Activated T-cell treated with anti-CD3 and anti-CD28 coated beads, Interleukin-2, amount 50 U/mL, for 4 hours (primary cell): Measurements from ENCODE around the gene PNMA6E. TPM values are rescaled to one million over a fixed set of nuclear protein-coding genes. Genes with fewer than 3 reads are reported as not detected.

ENCODE experiments used
- ATAC-seq, 2 donors: fragments of 200-7000 bp; cut with Tn5 transposase; one replicate each; pipeline ENCODE4 v1.10.0; 2021
- DNase-seq: peaks from one replicate; pipeline ENCODE4 v3.0.0-alpha.2; 2020
- H3K27me3 Mint-ChIP-seq: one replicate; pipeline ENCODE4 v1.8.0; 2021; ENCODE audit warnings: low read depth, mixed read lengths
- H3K36me3 Mint-ChIP-seq: one replicate; pipeline ENCODE4 v1.8.0; 2022; ENCODE audit warnings: mixed read lengths; ENCODE audit not compliant: insufficient read depth
- H3K4me1 Mint-ChIP-seq: one replicate; pipeline ENCODE4 v1.8.0; 2021; ENCODE audit warnings: low read depth, mixed read lengths
- H3K4me3 Mint-ChIP-seq: one replicate; pipeline ENCODE4 v1.8.0; 2021; ENCODE audit warnings: mild to moderate bottlenecking, moderate library complexity, mixed read lengths
- H3K9me3 Mint-ChIP-seq: one replicate; pipeline ENCODE4 v1.8.0; 2021; ENCODE audit warnings: mixed read lengths
- total RNA-seq, 3 donors: library from RNA; stranded (reverse); gene quantifications; one replicate each; pipeline ENCODE4 v1.2.1, GENCODE V29; 2021

Gene PNMA6E
- total RNA-seq = not detected

GRCh38 chrX:153401133-153401764 lies at the start of gene PNMA6E:
TSS of gene PNMA6E (minus strand) at chrX:153401350. CDS start at chrX:153398849, 2,501 bp downstream.
- H3K9me3 Mint-ChIP-seq = no peaks in the 10 kb centered on the region
- H3K4me3 Mint-ChIP-seq = no peak within 1 kb of the TSS
- DNase-seq (no peak), ATAC-seq (no peak)
- no peaks in the 10 kb centered on the region for H3K27me3 Mint-ChIP-seq
- H3K36me3 Mint-ChIP-seq = no peaks in the 10 kb centered on the region
- H3K4me1 Mint-ChIP-seq = no peaks in the 10 kb centered on the region

- Mint-ChIP-seq H3K4me3 (no peak overlapping the region), H3K9me3 (no peaks in the 10 kb centered on the region), H3K4me1 (no peaks in the 10 kb centered on the region), H3K27me3 (no peaks in the 10 kb centered on the region), H3K36me3 (peaks cover 2% of the 10 kb centered on the region)
- ATAC-seq (no peak), DNase-seq (no peak)
Measured at GRCh38 chrX:153450949-153451277, 49.8 kb upstream of the PNMA6E start.

- no peaks in the 10 kb centered on the region for H3K4me1 Mint-ChIP-seq
- no peaks in the 10 kb centered on the region for H3K9me3 Mint-ChIP-seq
- no peaks in the 10 kb centered on the region for H3K27me3 Mint-ChIP-seq
- DNase-seq = no peak
- H3K4me3 Mint-ChIP-seq = no peak overlapping the region
- H3K36me3 Mint-ChIP-seq = peaks cover 2% of the 10 kb centered on the region
- ATAC-seq = no peak
Measured at GRCh38 chrX:153450114-153450948, 49.2 kb upstream of the PNMA6E start.

- H3K36me3 Mint-ChIP-seq = peaks cover 2% of the 10 kb centered on the region
- no peaks in the 10 kb centered on the region for H3K27me3 Mint-ChIP-seq
- H3K4me3 Mint-ChIP-seq = no peak overlapping the region
- no peak for DNase-seq
- H3K4me1 Mint-ChIP-seq = no peaks in the 10 kb centered on the region
- no peaks in the 10 kb centered on the region for H3K9me3 Mint-ChIP-seq
- no peak for ATAC-seq
Measured at GRCh38 chrX:153449368-153450113, 48.4 kb upstream of the PNMA6E start.

- no peak for DNase-seq
- no peaks in the 10 kb centered on the region for H3K9me3 Mint-ChIP-seq
- no peaks in the 10 kb centered on the region for H3K27me3 Mint-ChIP-seq
- H3K4me1 Mint-ChIP-seq = no peaks in the 10 kb centered on the region
- ATAC-seq = no peak
- H3K4me3 Mint-ChIP-seq = no peak overlapping the region
- peaks cover 2% of the 10 kb centered on the region for H3K36me3 Mint-ChIP-seq
Measured at GRCh38 chrX:153448556-153449367, 47.6 kb upstream of the PNMA6E start.

- Mint-ChIP-seq H3K4me3 (no peak overlapping the region), H3K9me3 (no peaks in the 10 kb centered on the region), H3K4me1 (no peaks in the 10 kb centered on the region), H3K36me3 (peaks cover 2% of the 10 kb centered on the region), H3K27me3 (no peaks in the 10 kb centered on the region)
- no peak for DNase-seq
- no peak for ATAC-seq
Measured at GRCh38 chrX:153447581-153447960, 46.4 kb upstream of the PNMA6E start.

GRCh38 chrX:153446950-153447580 lies 45.9 kb upstream of the PNMA6E start:
- no peaks in the 10 kb centered on the region for H3K27me3 Mint-ChIP-seq
- peaks cover 2% of the 10 kb centered on the region for H3K36me3 Mint-ChIP-seq
- H3K4me1 Mint-ChIP-seq = no peaks in the 10 kb centered on the region
- no peaks in the 10 kb centered on the region for H3K9me3 Mint-ChIP-seq
- DNase-seq (no peak), ATAC-seq (no peak)
- H3K4me3 Mint-ChIP-seq = no peak overlapping the region

GRCh38 chrX:153446636-153446936 lies 45.4 kb upstream of the PNMA6E start:
- H3K27me3 Mint-ChIP-seq = no peaks in the 10 kb centered on the region
- H3K4me3 Mint-ChIP-seq = no peak overlapping the region
- H3K9me3 Mint-ChIP-seq = no peaks in the 10 kb centered on the region
- peaks cover 2% of the 10 kb centered on the region for H3K36me3 Mint-ChIP-seq
- ATAC-seq = no peak
- no peaks in the 10 kb centered on the region for H3K4me1 Mint-ChIP-seq
- no peak for DNase-seq

- ATAC-seq (no peak), DNase-seq (no peak)
- H3K27me3 Mint-ChIP-seq = no peaks in the 10 kb centered on the region
- H3K9me3 Mint-ChIP-seq = no peaks in the 10 kb centered on the region
- no peak within 1 kb of the TSS for H3K4me3 Mint-ChIP-seq
- no peaks in the 10 kb centered on the region for H3K4me1 Mint-ChIP-seq
- H3K36me3 Mint-ChIP-seq = peaks cover 2% of the 10 kb centered on the region
Measured at GRCh38 chrX:153445856-153446635, 44.9 kb upstream of the PNMA6E start, which contains the start of gene TREX2. TSS of gene TREX2 (minus strand) at chrX:153446056. CDS start at chrX:153445430, 626 bp downstream.

- Mint-ChIP-seq H3K27me3 (no peaks in the 10 kb centered on the region), H3K4me3 (no peak overlapping the region), H3K9me3 (no peaks in the 10 kb centered on the region), H3K4me1 (no peaks in the 10 kb centered on the region), H3K36me3 (peaks cover 2% of the 10 kb centered on the region)
- ATAC-seq (no peak), DNase-seq (no peak)
Measured at GRCh38 chrX:153445106-153445855, 44.1 kb upstream of the PNMA6E start.

GRCh38 chrX:153444333-153445011 lies 43.3 kb upstream of the PNMA6E start:
- ATAC-seq (no peak), DNase-seq (no peak)
- no peaks in the 10 kb centered on the region for H3K4me1 Mint-ChIP-seq
- no peaks in the 10 kb centered on the region for H3K27me3 Mint-ChIP-seq
- no peak overlapping the region for H3K4me3 Mint-ChIP-seq
- no peaks in the 10 kb centered on the region for H3K36me3 Mint-ChIP-seq
- H3K9me3 Mint-ChIP-seq = no peaks in the 10 kb centered on the region

GRCh38 chrX:153443476-153444332 lies 42.6 kb upstream of the PNMA6E start:
- no peaks in the 10 kb centered on the region for H3K9me3 Mint-ChIP-seq

More at GRCh38 chrX:153443476-153444332, 42.6 kb upstream of the PNMA6E start:
- Mint-ChIP-seq H3K36me3 (no peaks in the 10 kb centered on the region), H3K27me3 (no peaks in the 10 kb centered on the region), H3K4me3 (no peak overlapping the region), H3K4me1 (no peaks in the 10 kb centered on the region)
- ATAC-seq = no peak
- DNase-seq = no peak
